ENCODE data around the gene LDLRAD4.

LDLRAD4 gene

GRCh38 chr18:13206301-13206700, 12.3 kb upstream of the LDLRAD4 start:
- DNase-seq, result peak; percentile 22

- DNase-seq, result no peak
Measured at GRCh38 chr18:13207294-13207693, 11.3 kb upstream of the LDLRAD4 start.

DNA sequence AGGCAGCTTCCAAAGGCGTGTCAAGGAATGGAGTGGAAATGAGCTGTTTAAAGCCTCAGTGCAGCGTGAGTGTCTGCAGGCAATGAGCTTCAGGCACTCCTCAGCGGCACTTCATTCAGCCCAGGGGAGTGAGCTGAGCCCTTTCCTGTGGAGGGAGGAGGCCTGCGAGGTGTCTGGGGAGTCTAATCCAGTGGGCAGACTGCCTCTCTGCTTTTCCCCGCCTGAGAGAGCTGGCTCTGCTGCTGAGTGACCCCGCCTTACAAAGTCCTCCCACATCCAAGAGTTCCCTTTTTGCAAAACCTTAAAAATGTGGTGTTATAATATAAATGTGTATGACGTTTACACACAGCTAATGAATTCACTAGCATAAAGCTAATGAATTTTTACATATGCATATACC, 7.0 kb upstream of the LDLRAD4 start:
- no peak for DNase-seq

- DNase-seq, result no peak
Measured at GRCh38 chr18:13213036-13213795, 5.3 kb upstream of the LDLRAD4 start.

DNA sequence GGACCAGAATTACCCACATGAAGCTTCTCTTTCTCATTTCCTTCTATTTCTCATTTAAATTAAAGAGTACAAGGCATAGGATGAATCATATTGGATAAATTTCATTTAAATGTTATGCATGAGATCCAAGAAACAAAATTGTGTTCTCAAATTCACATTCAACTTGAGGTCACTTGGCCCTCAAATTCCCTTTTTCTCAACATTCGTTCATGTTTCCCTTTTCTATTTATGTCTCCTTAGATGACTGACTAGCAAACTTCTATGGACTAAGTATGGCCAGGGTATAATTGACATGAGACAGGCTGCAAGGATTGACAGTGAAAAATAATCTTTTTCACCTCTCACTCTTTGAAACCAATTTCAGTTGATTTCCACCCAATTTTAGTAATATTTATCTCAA, 4.0 kb upstream of the LDLRAD4 start:
- no peak for DNase-seq

DNA sequence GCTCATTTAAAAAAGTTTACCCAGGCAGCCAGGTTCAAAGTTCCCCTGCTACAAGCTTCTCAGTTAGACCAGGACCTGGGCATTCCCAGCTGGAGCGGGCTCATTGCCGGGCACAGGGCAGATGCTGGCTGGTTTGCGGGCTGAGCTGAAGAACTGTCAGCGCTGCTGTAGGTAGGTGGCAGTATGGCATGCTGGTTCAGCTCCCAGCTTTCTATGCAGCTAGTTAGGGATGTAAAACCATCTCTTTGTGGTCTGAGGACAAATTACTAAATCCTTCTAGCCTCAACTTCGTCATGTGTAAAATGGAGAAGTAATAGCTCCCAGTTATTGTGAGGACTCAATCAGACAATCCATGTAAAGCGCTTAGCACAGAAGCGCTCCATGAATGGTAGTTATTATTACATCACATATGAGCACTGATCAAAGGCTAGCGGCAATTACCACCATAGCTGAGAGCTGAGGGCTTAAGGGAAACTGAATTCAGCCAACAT, 2.4 kb upstream of the LDLRAD4 start:
- peak; percentile 33 for DNase-seq

DNA sequence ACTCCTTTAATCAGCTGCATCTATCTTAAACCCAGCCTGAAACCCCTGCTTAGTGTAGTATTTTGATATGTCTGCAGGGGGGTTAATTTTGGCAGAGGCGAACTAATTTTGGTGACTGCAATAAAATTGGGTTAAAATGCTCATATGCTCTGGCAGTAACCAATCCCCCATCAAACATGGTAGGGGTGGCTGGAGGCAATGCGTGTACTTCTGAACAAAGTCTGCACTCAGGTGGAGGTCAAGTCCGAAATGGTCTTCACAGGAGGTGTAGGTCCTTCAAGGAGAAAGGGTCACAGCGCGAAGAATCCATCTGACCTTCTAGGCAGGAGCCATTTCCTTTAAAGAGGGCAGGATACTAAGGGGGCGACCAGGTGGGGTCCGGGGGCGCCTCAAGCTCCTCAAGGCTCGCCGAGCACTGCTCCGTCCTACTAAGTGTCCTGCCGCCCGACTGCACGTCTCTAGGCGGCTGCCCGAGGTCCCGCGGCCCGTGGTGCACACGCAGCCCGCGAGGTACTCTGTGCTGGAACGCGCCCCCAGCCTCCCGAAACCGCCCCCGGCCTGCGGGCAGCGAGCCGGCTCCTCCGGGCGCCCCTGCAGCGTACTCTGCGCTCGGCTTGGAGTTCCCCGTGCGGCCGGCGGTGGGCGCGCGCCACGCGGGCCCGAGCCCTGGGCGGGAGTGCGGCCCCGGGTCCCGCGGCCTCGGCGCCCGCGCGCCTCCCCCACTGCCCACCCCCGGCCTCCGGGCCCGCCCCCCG, 1.7 kb upstream of the LDLRAD4 start:
- DNase-seq, result peak; percentile 23

- DNase-seq, result peak; percentile 23
Measured at GRCh38 chr18:13217466-13217961, 1.0 kb upstream of the LDLRAD4 start.

- no peak for DNase-seq
Measured at GRCh38 chr18:13217971-13218367, 591 bp upstream of the LDLRAD4 start.

- DNase-seq, result no peak
Measured at GRCh38 chr18:13218997-13219396, 437 bp downstream of the LDLRAD4 start.

DNA sequence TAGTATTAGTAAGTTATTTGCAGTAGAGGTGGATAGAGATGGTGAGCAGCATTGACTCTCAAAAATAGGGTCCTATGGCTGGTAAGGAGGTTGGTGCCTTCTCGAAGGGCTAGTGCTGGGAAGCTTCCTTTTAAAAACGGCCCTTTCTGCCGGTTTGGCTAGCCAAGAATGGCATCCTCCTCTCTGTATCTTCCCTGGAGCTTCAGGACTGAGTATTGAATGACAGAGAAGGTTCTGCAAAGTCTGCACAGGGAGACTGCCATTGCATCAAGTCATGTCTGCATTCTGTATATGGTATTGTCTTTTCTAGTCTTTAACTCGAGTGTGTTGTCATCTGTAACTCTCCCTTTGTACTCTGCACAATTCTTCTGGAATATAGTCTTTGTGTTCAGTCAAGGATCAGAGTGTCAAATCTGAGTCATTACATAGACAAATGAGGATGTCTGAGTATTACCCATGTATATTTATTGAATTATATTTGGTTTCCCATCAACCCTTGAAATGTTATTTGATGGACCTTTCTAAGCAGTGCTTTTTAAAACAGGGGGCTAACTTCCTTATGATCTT, 1.1 kb downstream of the LDLRAD4 start:
- DNase-seq, result no peak

DNA sequence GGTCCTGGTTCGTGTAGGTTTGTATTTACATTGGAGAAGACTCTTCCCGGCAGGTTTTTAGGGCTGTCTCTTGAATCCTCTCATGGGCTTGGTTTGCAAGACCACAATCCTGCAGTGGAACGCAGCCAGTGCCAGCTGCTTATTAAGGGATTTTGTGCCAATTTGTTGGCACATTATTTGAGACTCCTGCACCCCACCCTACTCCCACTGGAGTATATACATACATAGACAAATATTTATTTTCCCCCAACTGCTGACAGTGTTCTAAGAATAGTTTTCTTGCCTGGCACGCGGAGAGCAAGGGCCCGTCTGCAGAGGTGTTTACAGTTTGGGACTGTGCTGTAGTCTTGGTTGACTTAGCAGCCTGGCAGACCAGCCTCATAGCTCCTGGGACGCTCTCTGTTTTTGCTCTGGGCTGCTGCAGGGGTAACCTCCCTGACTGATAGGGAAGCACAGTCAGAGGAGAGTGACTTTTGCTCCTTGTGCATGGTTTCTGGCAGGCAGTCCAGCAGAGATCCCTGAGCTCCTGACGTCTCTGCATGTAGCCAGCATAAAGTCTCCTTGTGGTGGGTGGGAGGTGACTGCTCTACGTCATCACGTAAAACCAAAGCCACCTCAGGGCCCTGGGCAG, 1.9 kb downstream of the LDLRAD4 start:
- DNase-seq, result no peak

DNA sequence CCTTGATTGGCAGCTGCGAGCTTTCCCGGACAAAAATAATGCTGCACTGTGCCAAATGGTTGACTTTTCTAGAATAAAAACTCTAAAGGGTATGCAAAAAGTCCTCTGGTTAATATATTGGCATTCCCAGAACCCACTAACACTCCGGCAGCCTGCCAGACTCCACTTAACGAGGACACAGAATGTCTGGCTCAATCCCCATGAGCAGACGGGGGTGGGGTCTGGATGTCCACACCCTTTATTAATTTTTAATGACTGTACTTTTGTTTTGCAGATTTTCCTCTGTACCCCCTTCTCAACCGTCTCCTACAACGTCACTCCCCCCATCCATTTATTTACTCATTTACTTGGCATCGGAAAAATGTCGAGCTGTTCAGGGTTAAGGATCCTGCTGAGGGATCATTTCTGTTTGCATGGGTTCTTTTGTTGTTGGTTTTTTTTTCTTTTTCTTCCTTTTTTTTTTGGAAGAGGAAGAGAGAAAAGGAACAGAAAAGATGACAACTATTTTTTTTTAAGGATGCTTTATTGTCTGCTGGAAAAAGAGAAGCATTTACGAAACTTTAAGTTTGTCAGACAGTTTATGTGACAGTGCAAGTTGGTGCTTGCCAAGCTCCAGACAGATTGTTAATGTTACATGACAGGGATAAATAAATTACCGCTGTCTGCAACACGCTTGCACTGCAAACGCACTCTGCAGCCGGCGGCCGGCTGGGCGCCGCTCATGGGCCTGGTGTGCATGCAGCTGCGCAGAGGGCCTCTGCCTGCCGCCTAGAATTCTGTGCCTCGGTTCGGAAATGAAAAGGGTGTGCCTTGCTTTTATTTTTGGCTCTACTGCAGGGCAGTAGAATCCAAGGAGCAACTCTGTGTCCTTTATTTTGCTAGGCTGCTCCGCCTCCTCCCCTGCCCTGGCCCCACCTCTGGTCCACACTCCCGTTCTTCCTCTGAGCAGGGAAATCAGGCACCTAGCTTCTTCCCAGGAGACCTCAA, 3.6 kb downstream of the LDLRAD4 start:
- DNase-seq, result peak; percentile 24

GRCh38 chr18:13222856-13223281, 4.3 kb downstream of the LDLRAD4 start:
- DNase-seq, result peak; percentile 61

DNA sequence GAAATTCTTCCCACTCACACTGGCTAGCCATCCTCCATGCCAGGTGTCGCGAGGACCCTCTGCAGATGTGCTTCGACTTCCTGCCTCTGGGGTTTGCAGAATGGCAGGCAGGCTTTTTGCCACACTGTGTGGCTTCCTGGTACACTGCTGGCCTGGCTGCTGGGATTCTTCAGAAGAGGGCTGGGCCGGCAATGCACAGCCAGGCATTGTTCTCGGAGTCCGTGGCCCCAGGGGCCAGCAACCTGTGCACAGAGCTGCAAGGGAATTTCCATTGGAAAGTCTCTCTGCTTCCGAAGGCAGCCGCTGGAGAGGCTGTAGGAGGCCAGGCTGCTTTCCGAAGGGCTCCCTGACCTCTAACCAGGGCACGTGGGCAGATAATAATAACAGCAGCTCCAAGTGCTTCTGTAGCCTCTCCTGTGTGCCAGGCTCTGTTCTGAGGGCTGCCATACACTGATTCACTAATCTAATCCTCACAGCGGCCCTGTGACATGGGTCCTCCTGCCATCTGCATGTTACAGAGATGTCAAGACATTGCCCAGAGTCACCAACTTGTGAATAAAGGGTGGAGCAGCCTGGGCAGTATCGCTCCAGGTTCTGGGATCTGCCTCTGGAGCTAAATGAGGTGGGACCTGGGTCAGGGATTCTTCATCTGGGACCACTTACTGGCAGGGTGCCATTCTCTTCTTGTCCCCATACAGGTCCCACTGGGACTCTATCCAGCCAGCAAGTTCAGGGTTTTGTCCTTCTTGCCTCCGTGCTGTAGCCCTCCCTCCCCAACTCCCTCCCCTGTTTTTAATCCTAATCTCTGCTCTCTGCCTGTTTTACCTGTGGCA, 5.0 kb downstream of the LDLRAD4 start:
- DNase-seq, result no peak

DNA sequence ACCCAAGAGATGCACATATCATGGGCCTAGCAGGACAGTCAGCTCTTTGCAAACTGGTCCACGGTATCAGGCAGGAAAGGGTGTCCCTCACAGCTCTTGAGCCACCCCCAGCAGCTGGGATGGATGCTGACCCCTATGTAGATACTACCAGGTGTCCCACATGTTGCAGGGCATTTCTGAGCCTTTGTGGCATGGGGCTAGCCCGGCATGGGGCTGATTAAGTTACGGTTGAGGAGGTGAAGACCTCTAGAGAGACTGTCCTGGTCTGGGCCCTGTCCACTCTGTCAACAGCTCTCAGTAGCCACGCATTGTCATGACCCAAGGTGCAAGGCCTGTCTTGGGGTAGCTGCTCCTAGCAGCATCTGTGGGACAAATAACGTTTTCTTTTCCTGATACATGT, 6.7 kb downstream of the LDLRAD4 start:
- DNase-seq, result no peak

DNA sequence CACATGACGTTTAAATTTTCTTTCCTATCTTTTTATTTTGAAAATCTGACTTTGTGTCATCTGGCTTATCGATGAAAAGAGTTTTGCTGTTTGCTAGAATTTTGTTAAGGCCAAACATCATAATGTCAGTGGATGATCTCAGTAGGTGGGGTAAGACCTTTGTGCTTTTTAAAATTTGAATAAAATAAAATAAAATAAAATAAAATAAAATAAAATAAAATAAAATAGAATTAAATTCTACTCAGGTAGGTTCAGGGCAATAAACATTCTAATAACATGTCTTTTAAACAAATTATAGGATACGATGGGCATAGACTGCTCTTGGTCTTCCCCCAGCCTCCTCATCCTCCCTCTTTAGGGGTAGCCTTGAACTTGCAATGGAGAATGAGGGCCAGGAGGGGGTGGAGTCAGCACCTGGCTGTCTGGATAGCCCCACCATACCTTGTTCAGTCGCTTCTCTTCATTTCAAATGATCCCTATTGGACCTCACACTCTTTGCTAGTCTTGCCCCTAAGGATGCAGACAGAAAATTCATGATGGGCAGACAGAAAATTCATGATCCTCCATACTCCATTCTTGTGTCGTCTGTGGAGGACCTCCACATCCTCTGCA, 8.1 kb downstream of the LDLRAD4 start:
- no peak for DNase-seq

DNA sequence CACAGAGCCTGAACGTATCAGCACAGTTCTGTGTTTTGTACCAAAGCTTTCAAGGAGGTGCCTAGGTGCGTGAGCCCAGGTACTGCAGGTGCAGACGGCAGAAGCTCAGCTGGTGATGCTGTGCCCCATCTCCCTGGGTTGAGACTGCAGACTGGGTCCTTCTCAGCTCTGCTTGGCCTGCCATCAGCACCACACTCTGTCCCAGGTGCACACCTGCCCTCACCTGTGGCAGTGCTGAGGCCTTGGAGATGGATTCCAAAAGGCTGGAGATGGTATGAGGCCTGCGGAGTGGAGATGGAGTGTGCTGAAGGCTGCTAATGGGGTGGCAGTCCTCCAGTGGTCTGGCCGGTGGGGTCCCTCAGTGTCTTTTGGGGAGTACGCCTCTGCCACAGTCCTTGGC, 9.3 kb downstream of the LDLRAD4 start:
- no peak for DNase-seq

DNA sequence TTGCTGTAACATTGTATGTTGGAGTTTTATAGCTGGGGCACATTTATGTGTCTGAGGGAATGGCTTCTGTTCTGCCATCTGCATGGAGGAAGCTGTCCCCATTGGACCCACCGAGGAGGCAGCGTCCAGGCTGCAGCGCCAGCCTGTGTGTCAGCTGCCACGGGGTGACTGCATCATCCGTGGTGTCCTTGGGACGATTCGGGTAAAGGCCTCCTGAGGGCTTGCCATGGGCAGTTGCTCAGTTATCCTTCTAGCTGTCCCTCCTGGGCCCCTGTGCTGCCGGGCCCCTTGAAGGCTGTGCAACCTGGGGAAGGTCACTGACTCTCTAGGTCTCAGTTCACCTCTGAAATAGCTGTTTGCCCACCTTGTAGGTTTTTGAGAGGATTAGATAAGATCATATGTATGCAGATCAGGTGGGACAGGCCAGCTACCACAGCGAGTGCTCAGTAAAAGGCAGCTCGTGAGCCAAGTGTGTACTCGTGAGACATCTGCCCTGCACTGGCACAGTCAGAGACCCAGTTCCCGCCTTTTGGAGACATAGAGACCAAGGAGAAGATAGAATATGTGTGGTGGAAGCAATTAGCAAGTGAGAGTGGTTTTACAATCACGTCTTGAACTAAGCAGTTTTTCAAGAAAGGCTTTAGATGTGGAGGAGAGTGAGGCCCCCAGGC, 10.6 kb downstream of the LDLRAD4 start:
- DNase-seq, result no peak

DNA sequence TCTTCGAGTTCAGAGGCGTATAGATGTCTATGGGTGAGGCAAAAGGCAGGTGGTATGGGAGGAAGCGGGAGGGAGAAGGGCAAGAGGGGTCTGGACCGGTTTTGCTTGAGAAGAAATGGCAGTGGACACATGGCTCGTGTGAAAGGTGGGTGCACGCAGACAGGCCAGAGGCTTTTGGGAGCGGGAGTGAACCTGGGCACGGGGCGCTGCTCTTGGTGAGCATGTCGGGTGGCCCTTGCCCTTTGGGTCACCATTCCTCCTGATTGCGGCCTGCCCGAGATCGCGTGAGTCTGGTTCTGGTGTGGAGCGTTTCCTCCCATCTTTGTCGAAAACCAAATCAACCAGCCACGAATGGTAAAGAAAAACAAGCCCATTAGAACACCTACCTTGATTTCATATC, 12.6 kb downstream of the LDLRAD4 start:
- no peak for DNase-seq
